Measurements from ENCODE around the gene CPT1A. TPM values are rescaled to one million over a fixed set of nuclear protein-coding genes. Genes with fewer than 3 reads are reported as not detected.

Gene CPT1A
- total RNA-seq, 1 experiment from 2014 or later: 6.3 TPM

- Mint-ChIP-seq H3K4me3 (ENCODE audit: unreplicated experiment) (peak overlapping the region; percentile 72), H3K27ac (ENCODE audit: unreplicated experiment) (peak overlapping the region; percentile 18), H3K36me3 (ENCODE audit: insufficient read depth, unreplicated experiment) (peaks cover 25% of the 10 kb centered on the region), H3K4me1 (ENCODE audit: low read depth, unreplicated experiment) (peaks cover 19% of the 10 kb centered on the region), H3K9me3 (ENCODE audit: unreplicated experiment) (no peaks in the 10 kb centered on the region), H3K27me3 (ENCODE audit: insufficient read depth, unreplicated experiment) (peaks cover 5% of the 10 kb centered on the region)
- Histone ChIP-seq H3K9me3 (no peaks in the 10 kb centered on the region), H3K4me3 (ENCODE audit: low read depth, low read length) (no peak overlapping the region), H3K27me3 (replicated peaks; ENCODE audit: control insufficient read depth, insufficient read depth, low read length) (no peaks in the 10 kb centered on the region), H3K4me1 (peaks cover 7% of the 10 kb centered on the region; the same call in 1 of the 2 replicates), H3K36me3 (ENCODE audit: control insufficient read depth, insufficient read depth, low read length) (no peaks in the 10 kb centered on the region; the same call in 1 of the 2 replicates)
- BruUV-seq (replicated peaks): TSS peak; percentile 51
- no peak for DNase-seq
- no peak for TF ChIP-seq CTCF (IDR thresholded peaks at IDR 0.05; ENCODE audit: insufficient read depth in 1 of 2, low read depth in 1 of 2, low read length in 1 of 2, severe bottlenecking in 1 of 2, unreplicated experiment in 1 of 2)
- intact Hi-C loops (cut with micrococcal nuclease; ENCODE audit: unreplicated experiment): loop anchor here (5.0 kb wide), 1 partner anchor 93 kb away; the partner anchor contains the start of gene CPT1A
- CTCF ChIA-PET: interaction anchor here (0.7 kb wide), 1 partner anchor 38 kb away, joined by 3 read pairs; no protein-coding TSS in a partner anchor
- POLR2A ChIA-PET: interaction anchor here (0.6 to 0.7 kb wide), 2 partner anchors 51 to 1352 kb away, joined by 4 to 6 read pairs; no protein-coding TSS in a partner anchor
Observed at GRCh38 chr11:68749229-68750123, 92.2 kb downstream of the CPT1A start.

- peaks cover 7% of the 10 kb centered on the region; the same call in 1 of the 2 replicates for H3K4me1 ChIP-seq
- H3K36me3 ChIP-seq (ENCODE audit: control insufficient read depth, insufficient read depth, low read length): no peaks in the 10 kb centered on the region; the same call in 1 of the 2 replicates
- TF ChIP-seq CTCF (IDR thresholded peaks at IDR 0.05; ENCODE audit: insufficient read depth in 1 of 2, low read depth in 1 of 2, low read length in 1 of 2, severe bottlenecking in 1 of 2, unreplicated experiment in 1 of 2): no peak
- H3K4me3 ChIP-seq (ENCODE audit: low read depth, low read length): no peak overlapping the region
- Mint-ChIP-seq H3K4me1 (ENCODE audit: low read depth, unreplicated experiment) (peaks cover 13% of the 10 kb centered on the region), H3K27ac (ENCODE audit: unreplicated experiment) (no peak overlapping the region), H3K4me3 (ENCODE audit: unreplicated experiment) (no peak overlapping the region), H3K27me3 (ENCODE audit: insufficient read depth, unreplicated experiment) (no peaks in the 10 kb centered on the region), H3K36me3 (ENCODE audit: insufficient read depth, unreplicated experiment) (peaks cover 18% of the 10 kb centered on the region), H3K9me3 (ENCODE audit: unreplicated experiment) (no peaks in the 10 kb centered on the region)
- DNase-seq: no peak
- CTCF ChIA-PET: no interaction called here
- POLR2A ChIA-PET: no interaction called here
- intact Hi-C loops (cut with micrococcal nuclease; ENCODE audit: unreplicated experiment): no loop called here
- BruUV-seq (replicated peaks): no TSS peak
- H3K9me3 ChIP-seq: no peaks in the 10 kb centered on the region
- no peaks in the 10 kb centered on the region for H3K27me3 ChIP-seq (replicated peaks; ENCODE audit: control insufficient read depth, insufficient read depth, low read length)
Observed at GRCh38 chr11:68748061-68748460, 93.7 kb downstream of the CPT1A start.

GRCh38 chr11:68743539-68743938 lies 98.2 kb downstream of the CPT1A start:
- Mint-ChIP-seq H3K36me3 (ENCODE audit: insufficient read depth, unreplicated experiment) (peaks cover 13% of the 10 kb centered on the region), H3K4me3 (ENCODE audit: unreplicated experiment) (no peak overlapping the region), H3K9me3 (ENCODE audit: unreplicated experiment) (no peaks in the 10 kb centered on the region), H3K4me1 (ENCODE audit: low read depth, unreplicated experiment) (no peaks in the 10 kb centered on the region), H3K27ac (ENCODE audit: unreplicated experiment) (no peak overlapping the region), H3K27me3 (ENCODE audit: insufficient read depth, unreplicated experiment) (no peaks in the 10 kb centered on the region)
- Histone ChIP-seq H3K4me3 (ENCODE audit: low read depth, low read length) (no peak overlapping the region), H3K4me1 (no peaks in the 10 kb centered on the region), H3K27me3 (replicated peaks; ENCODE audit: control insufficient read depth, insufficient read depth, low read length) (no peaks in the 10 kb centered on the region), H3K9me3 (no peaks in the 10 kb centered on the region), H3K36me3 (ENCODE audit: control insufficient read depth, insufficient read depth, low read length) (no peaks in the 10 kb centered on the region; the same call in 1 of the 2 replicates)
- TF ChIP-seq CTCF (IDR thresholded peaks at IDR 0.05; ENCODE audit: insufficient read depth in 1 of 2, low read depth in 1 of 2, low read length in 1 of 2, severe bottlenecking in 1 of 2, unreplicated experiment in 1 of 2): no peak
- ChIA-PET POLR2A (no interaction called here), CTCF (no interaction called here)
- BruUV-seq (replicated peaks): no TSS peak
- intact Hi-C loops (cut with micrococcal nuclease; ENCODE audit: unreplicated experiment): no loop called here
- DNase-seq: no peak

Data from Caco-2 (cell line).